ENCODE data around the gene AATF.

The AATF gene

GRCh38 chr17:36934144-36934691 lies 14.5 kb upstream of the AATF start:
- H3K4me3 ChIP-seq (ENCODE audit: low read depth, low read length) = no peak overlapping the region
- TF ChIP-seq CTCF (IDR thresholded peaks at IDR 0.05; ENCODE audit: low read depth, low read length, missing control alignments) = no peak
- DNase-seq (ENCODE audit: low read depth) = no peak

- no peak for DNase-seq (ENCODE audit: low read depth)
- H3K4me3 ChIP-seq (ENCODE audit: low read depth, low read length) = no peak overlapping the region
- TF ChIP-seq CTCF (IDR thresholded peaks at IDR 0.05; ENCODE audit: low read depth, low read length, missing control alignments) = no peak
Measured at GRCh38 chr17:36934692-36935630, 13.8 kb upstream of the AATF start.

DNA sequence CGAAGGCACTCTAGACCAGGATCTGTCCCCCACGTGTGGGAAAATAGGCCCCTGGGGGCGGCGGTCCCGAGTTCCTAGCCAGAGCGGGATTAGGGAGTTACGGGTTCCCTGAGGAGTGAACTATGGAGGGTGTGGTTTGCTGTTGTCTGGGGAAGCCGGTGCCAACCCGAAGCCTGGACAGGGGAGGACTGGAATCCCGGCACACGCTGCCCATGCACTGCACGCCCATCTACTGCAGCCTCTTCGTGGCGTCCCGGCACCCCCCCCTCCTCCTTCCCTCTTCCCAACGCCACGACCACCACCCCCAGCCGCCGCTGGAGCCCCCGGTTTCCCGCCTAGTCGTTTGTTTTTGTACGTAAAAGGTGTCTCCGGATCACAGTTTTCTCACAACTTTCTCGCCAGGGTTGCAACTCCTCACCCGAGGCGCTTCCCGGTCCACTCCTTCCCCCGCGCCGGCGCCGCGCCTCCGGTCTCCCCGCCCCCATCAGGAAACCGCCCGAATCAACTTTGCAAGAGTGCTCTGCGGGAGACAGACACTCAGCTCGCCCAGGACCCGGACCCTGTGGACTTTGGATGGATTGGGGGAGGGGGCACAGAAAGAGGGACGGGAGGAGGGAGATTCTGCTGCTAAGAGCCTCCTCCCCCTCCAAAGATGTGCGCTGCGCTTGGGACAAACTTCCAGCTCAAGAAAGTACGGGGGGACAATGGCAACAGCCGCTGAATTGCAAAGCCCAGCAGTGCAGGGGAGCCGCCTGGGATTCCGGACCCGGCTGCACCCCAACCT lies 12.9 kb upstream of the AATF start:
- DNase-seq (ENCODE audit: low read depth) = no peak
- TF ChIP-seq CTCF (IDR thresholded peaks at IDR 0.05; ENCODE audit: low read depth, low read length, missing control alignments) = no peak
- H3K4me3 ChIP-seq (ENCODE audit: low read depth, low read length) = no peak overlapping the region

- H3K4me3 ChIP-seq (ENCODE audit: low read depth, low read length) = no peak overlapping the region
- no peak for TF ChIP-seq CTCF (IDR thresholded peaks at IDR 0.05; ENCODE audit: low read depth, low read length, missing control alignments)
- no peak for DNase-seq (ENCODE audit: low read depth)
Measured at GRCh38 chr17:36936455-36937000, 12.2 kb upstream of the AATF start.

GRCh38 chr17:36937001-36937958 lies 11.5 kb upstream of the AATF start, which contains the start of gene LHX1:
LHX1 (plus strand) TSS chr17:36937475; CDS start chr17:36938198, 723 bp downstream.
- H3K4me3 ChIP-seq (ENCODE audit: low read depth, low read length) = peak within 1 kb of the TSS; percentile 24
- TF ChIP-seq CTCF (IDR thresholded peaks at IDR 0.05; ENCODE audit: low read depth, low read length, missing control alignments) = no peak
- DNase-seq (ENCODE audit: low read depth) = no peak
